NCI-H187 treated with DMSO at 0.1 percent for 48 hours (cell line): ENCODE results near the gene TBC1D32.
"Not testable (repeated sequence)": the region's sequence is repeated elsewhere in the genome, so short reads cannot be mapped to it uniquely, and the experiment has no call there.

Experiments
- DNase-seq: peaks from one replicate; lab custom pipeline; 2025; lab: John Stamatoyannopoulos, UW

TBC1D32 gene

DNA sequence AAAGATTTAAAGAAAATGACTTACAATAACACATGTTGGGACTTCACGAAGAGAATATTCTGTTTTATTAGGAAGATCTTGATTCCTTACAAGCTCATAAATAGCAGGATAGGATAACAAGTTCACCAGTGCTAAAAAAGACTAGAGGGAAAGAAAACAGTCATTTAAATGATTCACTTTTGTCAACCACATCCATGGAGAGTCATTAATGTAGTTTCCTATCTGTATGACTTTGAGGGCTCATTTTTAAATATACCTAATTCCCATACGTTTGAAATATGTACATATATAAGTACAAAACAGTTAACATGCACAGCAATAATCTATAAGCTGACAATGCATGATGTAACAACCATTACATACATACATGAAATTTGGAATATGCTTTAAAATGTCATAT lies 111.1 kb downstream of the TBC1D32 start:
- no peak for DNase-seq

DNA sequence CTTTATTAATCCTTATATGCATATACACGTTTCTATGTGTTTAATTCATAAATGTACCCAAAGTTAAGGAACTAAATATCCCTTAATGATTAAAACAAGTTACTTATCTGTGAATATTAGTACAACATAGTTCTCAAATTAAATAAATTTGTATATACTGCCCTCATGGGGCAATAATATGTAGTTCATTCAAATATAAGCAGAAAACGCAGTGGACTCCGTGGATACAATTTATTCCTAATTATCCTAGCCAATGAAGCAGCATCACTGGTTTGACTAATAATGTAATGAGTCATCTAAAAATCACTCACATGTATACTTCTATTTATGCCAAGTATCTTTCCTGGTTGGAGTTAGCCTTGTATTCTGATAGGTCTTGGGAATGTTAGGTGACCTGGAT lies 111.6 kb downstream of the TBC1D32 start:
- DNase-seq, result no peak

DNA sequence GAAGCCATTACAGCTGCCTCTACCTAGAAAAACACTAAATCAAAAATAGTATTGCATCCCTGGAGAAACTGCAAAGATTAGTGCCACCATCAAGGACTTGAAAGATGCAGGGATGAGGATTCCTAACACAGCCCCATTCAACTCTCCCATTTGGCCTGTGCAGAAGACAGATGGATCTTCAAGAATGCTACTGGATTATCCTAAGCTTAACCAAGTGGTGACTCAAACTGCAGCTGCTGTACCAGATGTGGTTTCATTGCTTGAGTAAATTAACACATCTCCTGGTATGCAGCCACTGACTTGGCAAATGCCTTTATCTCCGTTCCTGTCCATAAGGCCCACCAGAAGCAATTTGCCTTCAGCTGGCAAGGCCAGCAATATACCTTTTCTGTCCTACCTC lies 117.4 kb downstream of the TBC1D32 start:
- DNase-seq, result no peak

DNA sequence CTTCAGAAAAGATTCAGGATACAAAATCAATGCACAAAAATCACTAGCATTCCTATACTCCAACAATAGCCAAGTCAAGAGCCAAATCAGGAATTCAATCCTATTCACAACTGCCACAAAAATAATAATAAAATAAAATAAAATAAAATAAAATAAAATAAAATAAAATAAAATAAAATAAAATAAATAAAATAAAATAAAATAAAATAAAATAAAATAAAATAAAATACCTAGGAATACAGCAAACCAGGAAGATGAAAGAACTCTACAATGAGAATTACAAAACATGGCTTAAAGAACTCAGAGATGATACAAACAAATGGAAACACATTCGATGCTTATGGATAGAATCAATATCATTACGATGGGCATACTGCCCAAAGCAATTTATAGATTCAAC lies 120.9 kb downstream of the TBC1D32 start:
- DNase-seq, result not testable (repeated sequence)

DNA sequence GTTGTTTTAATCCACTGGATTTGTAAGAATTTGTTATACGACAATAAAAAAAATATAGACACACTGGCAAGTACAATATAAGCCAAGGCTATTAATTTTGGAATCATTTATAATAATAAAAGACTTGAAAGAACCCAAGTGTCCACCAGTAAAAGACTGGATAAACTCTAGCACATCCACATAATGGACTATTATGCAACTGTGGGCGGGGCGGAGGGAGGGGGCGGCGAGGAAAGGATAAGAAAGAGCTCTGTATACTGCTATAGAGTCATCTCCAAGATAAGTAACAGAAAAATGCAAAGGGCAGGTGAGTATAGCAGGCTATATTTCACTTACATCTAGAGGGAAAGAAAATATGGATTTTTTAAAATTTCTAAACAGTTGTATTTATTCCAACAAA lies 123.3 kb downstream of the TBC1D32 start:
- no peak for DNase-seq

DNA sequence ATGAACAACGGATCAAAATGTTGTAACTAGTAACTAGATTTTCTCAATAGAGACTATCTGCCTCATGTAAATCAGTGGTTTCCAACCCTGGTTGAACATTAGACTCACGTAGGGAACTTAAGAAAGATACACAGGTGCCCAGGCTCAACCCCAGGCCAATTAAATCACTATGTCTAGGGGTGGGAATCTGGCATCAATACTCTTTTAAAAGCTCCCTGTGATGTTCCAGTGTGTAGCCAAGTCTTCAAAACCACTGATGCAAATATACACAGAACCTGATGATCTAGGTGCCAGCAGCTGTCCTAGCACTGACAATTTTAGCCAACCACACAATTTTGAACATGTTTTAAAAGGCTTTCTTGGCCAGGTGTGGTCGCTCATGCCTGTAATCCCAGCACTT lies 128.7 kb downstream of the TBC1D32 start:
- DNase-seq, result no peak

DNA sequence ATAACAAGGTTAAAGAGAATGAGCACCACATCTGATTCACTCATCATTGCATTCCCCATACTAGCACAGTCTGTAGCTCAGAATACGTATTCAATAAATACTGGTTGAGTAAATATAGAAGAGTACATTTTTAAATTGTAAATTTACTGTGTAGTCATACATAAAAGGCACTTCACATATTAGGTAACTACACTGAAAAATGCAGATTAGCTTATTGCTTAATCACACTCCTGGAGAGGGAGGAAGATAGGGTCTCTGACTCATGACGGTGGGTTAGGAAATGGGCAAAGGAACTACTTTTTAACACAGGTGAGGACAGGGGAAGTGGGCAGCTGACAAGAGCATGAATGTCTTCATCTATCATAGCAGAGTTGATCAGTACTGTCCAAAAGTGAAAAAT lies 133.2 kb downstream of the TBC1D32 start:
- no peak for DNase-seq

DNA sequence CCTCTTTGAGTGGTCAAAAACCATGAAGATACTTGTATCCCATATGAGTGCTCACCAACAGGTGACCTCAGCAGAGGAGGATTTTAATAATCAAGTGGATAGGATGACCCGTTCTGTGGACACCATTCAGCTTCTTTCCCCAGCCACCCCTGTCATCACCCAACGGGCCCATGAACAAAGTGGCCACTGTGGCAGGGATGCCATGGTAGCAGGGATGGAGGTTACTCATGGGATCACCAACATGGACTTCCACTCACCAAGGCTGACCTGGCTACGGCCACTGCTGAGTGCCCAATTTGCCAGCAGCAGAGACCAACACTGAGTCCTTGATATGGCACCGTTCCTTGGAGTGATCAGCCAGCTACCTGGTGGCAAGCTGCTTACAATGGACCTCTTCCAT lies 138.2 kb downstream of the TBC1D32 start:
- DNase-seq, result not testable (repeated sequence)

DNA sequence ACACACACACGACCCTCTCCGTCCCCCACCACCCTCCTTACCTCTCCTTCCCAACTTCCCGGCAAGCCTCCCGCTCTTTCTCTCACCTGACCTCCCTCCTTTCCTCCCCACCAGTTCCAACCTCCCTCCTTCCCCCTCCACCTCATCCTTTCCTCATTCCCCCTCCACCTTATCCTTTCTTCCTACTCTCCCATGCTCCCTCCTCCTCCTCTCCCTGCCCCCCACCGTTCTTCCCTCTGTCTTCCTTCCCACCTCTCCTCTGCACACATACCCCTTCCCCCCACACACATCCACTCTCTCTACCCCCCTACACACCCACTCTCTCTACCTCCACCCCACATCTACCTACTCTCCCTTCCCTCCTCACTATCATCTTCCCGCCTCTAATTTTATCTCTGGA lies 144.2 kb downstream of the TBC1D32 start:
- DNase-seq, result no peak

DNA sequence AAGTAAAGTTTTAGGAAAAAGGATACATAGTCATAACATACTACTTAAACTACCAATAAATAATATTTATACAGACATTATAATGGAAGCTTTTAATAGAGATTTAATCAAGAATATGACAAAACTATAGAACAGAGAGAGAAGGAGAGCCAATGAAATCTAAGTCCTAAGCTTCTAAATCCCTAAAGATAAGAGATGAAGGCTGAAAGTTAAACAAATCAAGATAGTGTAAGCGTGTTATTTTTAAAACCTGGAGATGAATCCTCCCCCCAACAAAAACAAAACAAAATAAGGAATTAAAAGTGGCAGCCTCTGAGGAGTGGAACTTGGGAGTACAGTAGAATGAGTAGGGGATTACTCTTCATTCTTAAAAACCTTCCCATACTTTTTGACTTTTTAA lies 145.9 kb downstream of the TBC1D32 start:
- DNase-seq, result no peak

DNA sequence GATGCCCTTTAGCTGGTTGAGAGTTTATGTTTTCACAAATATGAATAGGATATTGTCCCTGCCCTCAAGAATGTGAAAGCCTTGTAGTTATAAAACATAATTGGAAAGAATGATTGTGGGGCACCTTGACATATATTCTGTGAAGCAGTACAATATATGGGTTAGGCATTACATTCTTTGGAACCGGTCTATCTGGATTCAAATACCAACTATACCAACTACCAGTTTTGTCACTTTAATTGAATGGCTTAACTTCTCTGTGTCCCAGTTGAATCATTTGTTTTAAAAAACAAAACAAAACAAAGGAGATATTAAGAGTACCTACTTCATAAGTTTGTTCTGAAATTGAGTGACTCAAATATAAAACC lies 146.5 kb downstream of the TBC1D32 start:
- no peak for DNase-seq

DNA sequence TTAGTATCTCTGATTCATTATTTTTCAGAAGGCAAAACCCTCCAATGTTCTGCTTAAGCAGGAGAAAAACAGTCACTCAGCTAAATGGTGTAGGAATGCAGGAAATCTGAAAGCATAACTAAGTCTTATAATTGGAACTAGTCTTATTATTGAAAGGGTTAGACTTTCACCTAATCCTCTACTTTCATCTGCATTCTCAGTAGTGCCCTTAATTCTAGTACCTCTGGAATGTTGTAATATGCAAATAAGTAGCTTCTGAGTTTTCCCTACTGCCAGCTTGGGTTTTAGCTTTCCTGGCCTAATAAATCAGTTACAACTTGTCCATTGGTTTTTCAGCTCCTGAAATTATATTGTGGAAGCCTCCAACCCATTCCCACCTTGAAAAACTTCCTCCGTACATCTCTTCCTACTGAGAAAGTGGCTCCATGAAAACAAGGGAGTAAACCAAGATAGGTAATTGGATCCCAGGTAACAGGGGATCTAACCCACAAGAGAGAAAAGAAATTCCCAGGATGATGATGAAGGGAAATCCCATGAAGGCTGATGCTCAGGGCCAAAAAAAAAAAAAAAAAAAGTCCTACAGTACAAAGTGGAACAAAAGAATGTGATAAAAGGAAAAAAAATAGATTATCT lies 147.0 kb downstream of the TBC1D32 start:
- DNase-seq, result no peak

DNA sequence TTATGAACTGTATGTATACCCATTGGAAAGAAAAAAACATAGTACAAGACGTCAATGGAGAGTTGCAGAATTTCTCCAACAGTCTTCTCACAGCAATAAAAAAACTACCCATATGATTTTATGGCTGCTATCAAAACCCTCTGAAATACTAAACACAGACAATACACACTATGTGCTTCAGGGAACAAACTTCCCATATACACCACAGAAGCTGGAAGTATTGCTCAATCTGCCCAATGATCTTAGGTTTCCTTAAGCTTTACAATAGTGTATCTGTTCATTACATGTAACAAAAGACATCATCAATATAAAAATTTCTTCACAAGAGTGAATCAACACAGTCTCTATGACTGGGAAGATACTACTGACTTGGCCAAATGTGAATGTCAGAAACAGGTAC lies 150.5 kb downstream of the TBC1D32 start:
- no peak for DNase-seq

DNA sequence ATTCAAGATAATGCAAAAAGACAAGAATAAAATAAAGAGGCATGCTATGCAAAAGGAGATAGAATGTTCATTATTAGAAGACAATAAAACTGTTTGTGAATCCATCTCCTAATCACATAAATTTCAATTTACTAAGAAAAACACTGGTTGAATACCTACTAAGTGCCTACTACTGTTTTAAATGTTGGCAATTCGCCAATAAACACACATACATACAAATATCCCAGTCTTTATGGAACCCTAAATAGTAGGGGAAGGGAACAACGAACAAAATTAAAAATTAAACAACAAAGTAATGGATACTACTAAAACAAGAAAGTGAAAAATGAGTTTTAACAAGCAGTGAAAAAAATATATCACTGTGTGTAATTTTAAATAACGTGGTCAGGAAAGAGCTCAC lies 158.5 kb downstream of the TBC1D32 start:
- DNase-seq, result no peak

DNA sequence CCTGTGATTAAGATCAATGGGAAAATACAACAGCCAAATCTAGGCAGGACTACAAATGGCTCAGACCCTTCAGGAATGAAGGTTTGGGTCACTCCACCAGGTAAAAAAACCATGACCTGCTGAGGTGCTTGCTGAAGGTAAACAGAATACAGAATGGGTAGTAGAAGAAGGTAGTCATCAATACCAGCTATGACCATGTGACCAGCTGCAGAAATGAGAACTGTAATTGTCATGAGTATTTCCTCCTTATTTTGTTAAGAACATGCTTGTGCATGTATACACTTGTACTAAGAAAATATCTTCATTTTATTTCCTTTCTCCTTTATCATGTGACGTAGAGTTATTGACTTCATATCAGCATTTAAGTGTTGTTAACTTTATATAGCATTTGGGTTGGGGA lies 161.8 kb downstream of the TBC1D32 start:
- DNase-seq, result not testable (repeated sequence)

DNA sequence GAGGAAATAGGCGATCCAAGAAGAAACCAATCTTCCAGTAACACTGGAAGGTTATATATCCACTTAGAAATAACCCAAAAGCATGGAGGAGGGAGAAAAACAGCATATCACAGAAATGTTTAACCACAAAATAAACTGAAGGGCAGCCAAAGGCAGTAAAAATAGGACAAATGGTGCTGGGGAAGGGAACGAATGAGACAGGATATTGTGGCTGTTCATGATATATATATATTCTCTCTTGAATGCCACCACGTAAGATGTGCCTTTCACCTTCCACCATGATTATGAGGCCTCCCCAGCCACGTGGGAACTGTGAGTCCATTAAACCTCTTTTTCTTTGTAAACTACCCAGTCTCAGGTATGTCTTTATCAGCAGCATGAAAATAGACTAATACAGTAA lies 162.4 kb downstream of the TBC1D32 start:
- no peak for DNase-seq

DNA sequence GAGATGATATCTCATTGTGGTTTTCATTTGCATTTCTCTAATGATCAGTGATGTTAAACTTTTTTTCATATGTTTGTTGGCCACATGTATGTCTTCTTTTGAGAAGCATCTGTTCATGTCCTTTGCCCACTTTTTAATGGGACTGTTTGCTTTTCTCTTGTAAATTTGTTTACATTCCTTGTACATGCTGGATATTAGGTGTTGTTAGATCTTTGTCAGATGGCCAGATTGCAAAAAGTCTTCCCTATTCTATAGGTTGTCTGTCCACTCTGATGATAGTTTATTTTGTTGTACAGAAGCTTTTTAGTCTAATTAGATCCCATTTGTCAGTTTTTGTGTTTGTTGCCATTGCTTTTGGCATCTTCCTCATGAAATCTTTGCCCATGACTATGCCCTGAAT lies 172.4 kb downstream of the TBC1D32 start:
- no peak for DNase-seq

DNA sequence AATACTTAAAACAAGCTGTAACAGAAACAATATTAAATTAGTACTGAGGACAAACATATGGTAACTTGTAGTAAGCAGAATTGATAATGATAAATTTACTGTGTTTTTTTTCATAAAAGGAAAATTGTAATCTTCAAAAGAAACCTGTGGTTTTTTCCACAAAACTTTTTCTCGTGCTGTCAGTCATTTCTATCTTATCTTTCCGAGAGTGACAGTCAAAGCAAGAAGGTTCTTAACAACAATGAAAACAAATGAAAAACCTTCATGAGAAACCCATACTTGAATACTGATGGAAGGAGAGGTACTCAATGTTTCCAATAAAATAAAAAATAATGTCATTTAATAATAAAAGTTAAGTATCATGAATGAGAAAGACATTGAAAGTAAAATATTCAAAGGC lies 174.0 kb downstream of the TBC1D32 start:
- DNase-seq, result no peak

DNA sequence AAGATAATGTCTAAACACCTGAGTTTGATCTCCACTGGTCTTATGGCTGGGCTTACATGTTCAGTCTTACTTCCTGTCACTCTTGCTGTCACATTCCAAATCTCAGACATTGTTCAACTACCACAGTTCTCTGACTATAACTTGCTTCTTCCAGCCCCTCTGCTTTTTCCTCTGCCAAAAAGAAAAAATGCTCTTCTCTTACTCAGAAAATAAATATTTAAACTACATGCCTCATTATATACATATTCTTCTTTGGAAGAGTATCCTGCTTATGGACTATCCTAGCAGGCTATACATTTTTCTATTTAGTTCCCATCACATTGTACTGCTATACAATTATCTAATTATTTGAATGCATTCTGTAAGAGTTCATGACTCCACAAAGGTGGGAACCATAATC lies 175.4 kb downstream of the TBC1D32 start:
- DNase-seq, result no peak

DNA sequence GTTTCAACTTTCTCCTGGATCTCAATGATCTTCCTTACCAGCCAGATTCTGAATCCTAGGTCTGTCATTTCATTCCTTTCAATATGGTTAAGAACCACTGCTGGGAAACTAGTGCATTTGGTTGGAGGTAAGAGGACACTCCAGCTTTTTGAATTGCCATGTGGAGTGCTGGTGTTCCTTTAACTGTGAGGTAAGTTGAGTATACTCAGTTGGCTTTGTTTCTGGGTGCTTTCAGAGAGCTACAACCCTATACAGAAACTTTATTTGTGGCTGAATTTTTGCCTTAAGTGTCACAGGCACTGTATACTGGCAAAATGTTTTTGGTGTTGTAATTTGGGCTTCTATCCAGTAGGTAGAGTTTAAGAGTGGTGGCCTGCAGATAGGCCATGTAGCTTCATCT lies 175.8 kb downstream of the TBC1D32 start:
- DNase-seq, result no peak

DNA sequence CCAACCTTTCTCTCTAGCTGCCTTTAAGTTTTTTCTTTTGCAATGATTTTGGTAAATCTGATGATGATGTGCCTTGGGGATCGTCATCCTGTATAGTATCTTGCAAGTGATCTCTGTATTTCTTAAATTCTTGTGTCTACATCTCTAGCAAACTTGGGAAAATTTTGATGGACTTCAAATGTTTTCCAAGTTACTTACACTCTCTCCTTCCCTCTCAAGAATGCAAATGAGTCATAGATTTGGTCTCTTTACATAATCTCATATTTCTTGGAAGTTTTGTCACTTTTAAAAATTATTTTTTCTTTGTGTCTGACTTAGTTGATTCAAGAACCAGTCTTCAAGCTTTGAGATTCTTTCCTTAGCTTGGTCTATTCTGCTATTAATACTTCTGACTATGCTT lies 176.4 kb downstream of the TBC1D32 start:
- no peak for DNase-seq

DNA sequence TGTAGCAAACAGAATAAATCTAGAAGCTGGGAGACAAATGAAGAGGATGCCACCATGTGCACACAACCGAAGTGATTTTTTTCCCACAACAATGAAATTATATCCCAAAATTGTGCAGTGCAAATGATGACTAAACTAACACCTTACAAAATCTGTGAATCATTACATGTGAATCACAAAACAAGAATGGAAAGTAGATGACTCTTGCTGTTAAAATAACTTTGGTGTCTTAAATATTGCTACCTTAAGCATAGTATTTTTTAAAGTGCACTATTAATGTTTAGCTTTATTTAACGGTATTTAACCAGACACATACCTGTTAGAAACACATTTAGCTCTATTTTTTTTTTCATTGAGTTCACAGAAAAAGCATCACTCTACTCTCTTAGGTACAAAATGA lies 190.8 kb downstream of the TBC1D32 start:
- no peak for DNase-seq

DNA sequence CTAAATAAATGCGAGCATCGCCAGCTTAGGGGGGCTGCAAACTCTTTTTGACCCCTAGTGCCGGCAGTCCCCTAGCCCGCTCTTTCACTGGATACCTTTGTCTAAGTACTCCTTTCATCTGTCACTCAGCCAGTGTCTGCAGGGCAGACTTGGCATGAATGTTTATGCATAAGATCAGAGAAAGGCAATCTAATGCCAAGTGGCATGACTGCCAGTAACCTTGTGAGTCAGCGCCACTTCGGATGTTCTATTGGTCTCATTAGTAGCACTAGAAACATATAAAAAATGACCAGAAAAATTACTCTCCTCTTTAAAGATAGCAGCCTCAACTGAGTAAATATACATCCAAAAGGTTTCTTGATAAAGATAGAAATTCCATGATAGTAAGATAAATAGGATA lies 192.2 kb downstream of the TBC1D32 start:
- DNase-seq, result no peak

DNA sequence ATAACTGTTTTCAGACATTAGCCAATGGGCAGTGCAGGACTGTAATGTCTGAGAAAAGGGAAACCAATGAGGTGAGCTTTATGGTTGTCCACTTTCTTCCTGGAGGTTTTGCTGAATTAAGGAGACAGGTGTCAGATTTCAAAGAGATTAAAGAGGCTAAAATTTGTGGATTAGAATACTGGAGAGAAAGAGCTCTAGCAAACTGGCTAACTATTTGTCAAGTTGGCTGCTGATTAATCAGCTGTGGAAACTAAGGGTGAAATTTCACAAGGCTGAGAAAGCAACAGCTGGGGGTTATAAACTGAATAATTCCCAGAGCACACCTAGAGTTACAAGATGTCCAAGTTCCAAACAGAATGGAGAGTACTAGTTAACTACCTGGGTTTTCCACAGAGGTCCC lies 198.9 kb downstream of the TBC1D32 start:
- no peak for DNase-seq

DNA sequence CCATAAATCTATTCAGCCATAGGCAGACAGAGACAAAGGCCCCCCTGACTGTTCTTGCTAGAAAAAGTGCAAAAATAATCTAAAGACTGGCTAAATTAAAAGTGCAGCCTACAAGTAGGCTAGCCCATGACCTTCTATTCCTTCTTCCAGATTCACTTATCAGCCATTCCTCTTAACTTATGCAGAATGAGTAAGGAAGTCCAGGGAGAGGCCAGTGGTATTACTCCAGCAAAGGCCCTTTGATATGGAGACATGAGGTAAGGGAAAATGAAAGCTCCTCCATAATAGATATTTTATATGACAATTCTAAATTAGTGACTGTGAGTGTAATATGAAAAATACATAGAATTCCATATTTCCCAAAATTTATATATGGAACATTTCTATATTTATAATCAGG lies 199.4 kb downstream of the TBC1D32 start:
- DNase-seq, result no peak
